HEK293 (cell line): Measurements from ENCODE around the gene SLC34A3.

Experiments
- BCL11B ChIP-seq: fragments of 450-650 bp; formaldehyde crosslinking; IDR thresholded peaks from 2 replicates; pipeline ENCODE4 v1.5.1; 2016; ENCODE audit warnings: low read depth, missing biosample characterization, missing genetic modification characterization
- FEZF1 ChIP-seq: fragments of 450-650 bp; formaldehyde crosslinking; IDR thresholded peaks from 2 replicates; pipeline ENCODE4 v1.5.1; 2016; ENCODE audit warnings: missing biosample characterization, missing genetic modification characterization
- GFI1B ChIP-seq: fragments of 450-650 bp; formaldehyde crosslinking; IDR thresholded peaks from 2 replicates; pipeline ENCODE4 v1.5.1; 2016; ENCODE audit warnings: missing biosample characterization, missing genetic modification characterization
- GLIS2 ChIP-seq: fragments of 450-650 bp; formaldehyde crosslinking; IDR thresholded peaks from 2 replicates; pipeline ENCODE4 v1.5.1; 2016; ENCODE audit warnings: missing biosample characterization, missing genetic modification characterization
- KLF1 ChIP-seq: fragments of 450-650 bp; formaldehyde crosslinking; IDR thresholded peaks from 2 replicates; pipeline ENCODE4 v1.5.1; 2016; ENCODE audit warnings: missing biosample characterization, missing genetic modification characterization
- KLF17 ChIP-seq: fragments of 450-650 bp; formaldehyde crosslinking; IDR thresholded peaks from 2 replicates; pipeline ENCODE4 v1.5.1; 2016; ENCODE audit warnings: missing biosample characterization, missing genetic modification characterization
- KLF9 ChIP-seq: fragments of 450-650 bp; formaldehyde crosslinking; IDR thresholded peaks from 2 replicates; pipeline ENCODE4 v1.5.1; 2016; ENCODE audit warnings: missing biosample characterization, missing genetic modification characterization, low read depth
- MEIS1 ChIP-seq: sonication (generic); formaldehyde crosslinking; IDR thresholded peaks from 2 replicates; pipeline ENCODE4 v1.8.1; 2022; ENCODE audit warnings: missing genetic modification reagents, mild to moderate bottlenecking, borderline replicate concordance
- OVOL3 ChIP-seq: fragments of 450-650 bp; formaldehyde crosslinking; IDR thresholded peaks from 2 replicates; pipeline ENCODE4 v1.5.1; 2016; ENCODE audit warnings: missing biosample characterization, missing genetic modification characterization
- PATZ1 ChIP-seq: fragments of 450-650 bp; formaldehyde crosslinking; IDR thresholded peaks from 2 replicates; pipeline ENCODE4 v1.5.1; 2016; ENCODE audit warnings: missing biosample characterization, missing genetic modification characterization
- ZBTB1 ChIP-seq: fragments of 450-650 bp; formaldehyde crosslinking; IDR thresholded peaks from 2 replicates; pipeline ENCODE4 v1.5.1; 2016; ENCODE audit warnings: missing biosample characterization, missing genetic modification characterization
- ZBTB20 ChIP-seq: fragments of 450-650 bp; formaldehyde crosslinking; IDR thresholded peaks from 2 replicates; pipeline ENCODE4 v1.5.1; 2016; ENCODE audit warnings: missing biosample characterization, missing genetic modification characterization
- ZFP3 ChIP-seq: fragments of 450-650 bp; formaldehyde crosslinking; IDR thresholded peaks from 2 replicates; pipeline ENCODE4 v1.5.1; 2016; ENCODE audit warnings: low read depth, missing biosample characterization, missing genetic modification characterization
- ZNF121 ChIP-seq: fragments of 450-650 bp; formaldehyde crosslinking; IDR thresholded peaks from 2 replicates; pipeline ENCODE4 v1.5.1; 2016; ENCODE audit warnings: missing biosample characterization, missing genetic modification characterization
- ZNF146 ChIP-seq: fragments of 450-650 bp; formaldehyde crosslinking; IDR thresholded peaks from 2 replicates; pipeline ENCODE4 v1.5.1; 2016; ENCODE audit warnings: missing biosample characterization, missing genetic modification characterization
- ZNF341 ChIP-seq: fragments of 450-650 bp; formaldehyde crosslinking; IDR thresholded peaks from 2 replicates; pipeline ENCODE4; 2016; ENCODE audit warnings: low read depth, missing biosample characterization, missing genetic modification characterization
- ZNF350 ChIP-seq: fragments of 450-650 bp; formaldehyde crosslinking; IDR thresholded peaks from 2 replicates; pipeline ENCODE4 v1.5.0; 2017; ENCODE audit warnings: missing biosample characterization, mild to moderate bottlenecking, missing genetic modification characterization
- ZNF48 ChIP-seq: fragments of 450-650 bp; formaldehyde crosslinking; IDR thresholded peaks from 2 replicates; pipeline ENCODE4 v1.5.1; 2016; ENCODE audit warnings: missing biosample characterization, missing genetic modification characterization
- ZNF501 ChIP-seq: fragments of 450-650 bp; formaldehyde crosslinking; IDR thresholded peaks from 2 replicates; pipeline ENCODE4 v1.5.1; 2016; ENCODE audit warnings: missing biosample characterization, missing genetic modification characterization
- ZNF544 ChIP-seq: fragments of 450-650 bp; formaldehyde crosslinking; IDR thresholded peaks from 2 replicates; pipeline ENCODE4 v1.5.0; 2017; ENCODE audit warnings: missing biosample characterization, missing genetic modification characterization
- ZNF610 ChIP-seq: fragments of 450-650 bp; formaldehyde crosslinking; IDR thresholded peaks from 2 replicates; pipeline ENCODE4 v1.5.1; 2016; ENCODE audit warnings: missing biosample characterization, missing genetic modification characterization, borderline replicate concordance
- ZNF654 ChIP-seq: fragments of 450-650 bp; formaldehyde crosslinking; IDR thresholded peaks from 2 replicates; pipeline ENCODE4 v1.5.1; 2016; ENCODE audit warnings: low read depth, missing biosample characterization, missing genetic modification characterization
- ZNF701 ChIP-seq: fragments of 450-650 bp; formaldehyde crosslinking; IDR thresholded peaks from 2 replicates; pipeline ENCODE4 v1.5.1; 2016; ENCODE audit warnings: missing biosample characterization, missing genetic modification characterization
- ZNF747 ChIP-seq: fragments of 450-650 bp; formaldehyde crosslinking; IDR thresholded peaks from 2 replicates; pipeline ENCODE4 v1.5.1; 2016; ENCODE audit warnings: missing biosample characterization, missing genetic modification characterization
- ZXDB ChIP-seq: fragments of 450-650 bp; formaldehyde crosslinking; IDR thresholded peaks from 2 replicates; pipeline ENCODE4 v1.5.1; 2016; ENCODE audit warnings: missing biosample characterization, missing genetic modification characterization
- TF ChIP-seq, protein P1 (sequence below): fragments of 450-650 bp; formaldehyde crosslinking; IDR thresholded peaks from 2 replicates; pipeline ENCODE4 v1.5.1; 2016; ENCODE audit warnings: missing biosample characterization, missing genetic modification characterization, borderline replicate concordance
- TF ChIP-seq, protein P2 (sequence below): fragments of 450-650 bp; formaldehyde crosslinking; IDR thresholded peaks from 2 replicates; pipeline ENCODE4 v1.5.1; 2016; ENCODE audit warnings: missing biosample characterization, missing genetic modification characterization, borderline replicate concordance

Gene SLC34A3

GRCh38 chr9:137240318-137240840 is 9.7 kb downstream of the SLC34A3 start (continued):
- peak; percentile 97 for TF ChIP-seq PATZ1 (tag by site-specific recombination)
- TF ChIP-seq ZNF48 (tag by site-specific recombination): no peak
- TF ChIP-seq ZFP3 (tag by site-specific recombination): no peak
- no peak for TF ChIP-seq GFI1B (tag by site-specific recombination)
- no peak for TF ChIP-seq ZNF747
- peak; percentile 97 for TF ChIP-seq GLIS2 (tag by site-specific recombination)
- peak; percentile 96 for TF ChIP-seq KLF17 (tag by site-specific recombination)
- TF ChIP-seq, protein P1, sequence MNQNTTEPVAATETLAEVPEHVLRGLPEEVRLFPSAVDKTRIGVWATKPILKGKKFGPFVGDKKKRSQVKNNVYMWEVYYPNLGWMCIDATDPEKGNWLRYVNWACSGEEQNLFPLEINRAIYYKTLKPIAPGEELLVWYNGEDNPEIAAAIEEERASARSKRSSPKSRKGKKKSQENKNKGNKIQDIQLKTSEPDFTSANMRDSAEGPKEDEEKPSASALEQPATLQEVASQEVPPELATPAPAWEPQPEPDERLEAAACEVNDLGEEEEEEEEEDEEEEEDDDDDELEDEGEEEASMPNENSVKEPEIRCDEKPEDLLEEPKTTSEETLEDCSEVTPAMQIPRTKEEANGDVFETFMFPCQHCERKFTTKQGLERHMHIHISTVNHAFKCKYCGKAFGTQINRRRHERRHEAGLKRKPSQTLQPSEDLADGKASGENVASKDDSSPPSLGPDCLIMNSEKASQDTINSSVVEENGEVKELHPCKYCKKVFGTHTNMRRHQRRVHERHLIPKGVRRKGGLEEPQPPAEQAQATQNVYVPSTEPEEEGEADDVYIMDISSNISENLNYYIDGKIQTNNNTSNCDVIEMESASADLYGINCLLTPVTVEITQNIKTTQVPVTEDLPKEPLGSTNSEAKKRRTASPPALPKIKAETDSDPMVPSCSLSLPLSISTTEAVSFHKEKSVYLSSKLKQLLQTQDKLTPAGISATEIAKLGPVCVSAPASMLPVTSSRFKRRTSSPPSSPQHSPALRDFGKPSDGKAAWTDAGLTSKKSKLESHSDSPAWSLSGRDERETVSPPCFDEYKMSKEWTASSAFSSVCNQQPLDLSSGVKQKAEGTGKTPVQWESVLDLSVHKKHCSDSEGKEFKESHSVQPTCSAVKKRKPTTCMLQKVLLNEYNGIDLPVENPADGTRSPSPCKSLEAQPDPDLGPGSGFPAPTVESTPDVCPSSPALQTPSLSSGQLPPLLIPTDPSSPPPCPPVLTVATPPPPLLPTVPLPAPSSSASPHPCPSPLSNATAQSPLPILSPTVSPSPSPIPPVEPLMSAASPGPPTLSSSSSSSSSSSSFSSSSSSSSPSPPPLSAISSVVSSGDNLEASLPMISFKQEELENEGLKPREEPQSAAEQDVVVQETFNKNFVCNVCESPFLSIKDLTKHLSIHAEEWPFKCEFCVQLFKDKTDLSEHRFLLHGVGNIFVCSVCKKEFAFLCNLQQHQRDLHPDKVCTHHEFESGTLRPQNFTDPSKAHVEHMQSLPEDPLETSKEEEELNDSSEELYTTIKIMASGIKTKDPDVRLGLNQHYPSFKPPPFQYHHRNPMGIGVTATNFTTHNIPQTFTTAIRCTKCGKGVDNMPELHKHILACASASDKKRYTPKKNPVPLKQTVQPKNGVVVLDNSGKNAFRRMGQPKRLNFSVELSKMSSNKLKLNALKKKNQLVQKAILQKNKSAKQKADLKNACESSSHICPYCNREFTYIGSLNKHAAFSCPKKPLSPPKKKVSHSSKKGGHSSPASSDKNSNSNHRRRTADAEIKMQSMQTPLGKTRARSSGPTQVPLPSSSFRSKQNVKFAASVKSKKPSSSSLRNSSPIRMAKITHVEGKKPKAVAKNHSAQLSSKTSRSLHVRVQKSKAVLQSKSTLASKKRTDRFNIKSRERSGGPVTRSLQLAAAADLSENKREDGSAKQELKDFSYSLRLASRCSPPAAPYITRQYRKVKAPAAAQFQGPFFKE (tag by site-specific recombination): no peak
- peak; percentile 84 for TF ChIP-seq ZNF610 (tag by site-specific recombination)
- TF ChIP-seq ZNF350 (tag by site-specific recombination): no peak
- peak; percentile 22; the same call in 1 of the 2 replicates for TF ChIP-seq ZNF146 (tag by site-specific recombination)
- no peak; the same call in 1 of the 2 replicates for TF ChIP-seq ZNF501 (tag by site-specific recombination)
- peak; percentile 30 for TF ChIP-seq ZNF341 (tag by site-specific recombination)
- peak; percentile 97 for TF ChIP-seq ZBTB20 (tag by site-specific recombination)
- TF ChIP-seq ZNF654 (tag by site-specific recombination): no peak
- TF ChIP-seq KLF9 (tag by site-specific recombination): peak; percentile 83
- peak; percentile 92 for TF ChIP-seq ZXDB
- TF ChIP-seq BCL11B: peak; percentile 70; the same call in 1 of the 2 replicates
- peak; percentile 46; the same call in 1 of the 2 replicates for TF ChIP-seq MEIS1
- peak; percentile 29; the same call in 1 of the 2 replicates for TF ChIP-seq ZBTB1 (tag by site-specific recombination)
- TF ChIP-seq KLF1 (tag by site-specific recombination): peak; percentile 98
- TF ChIP-seq, protein P2, sequence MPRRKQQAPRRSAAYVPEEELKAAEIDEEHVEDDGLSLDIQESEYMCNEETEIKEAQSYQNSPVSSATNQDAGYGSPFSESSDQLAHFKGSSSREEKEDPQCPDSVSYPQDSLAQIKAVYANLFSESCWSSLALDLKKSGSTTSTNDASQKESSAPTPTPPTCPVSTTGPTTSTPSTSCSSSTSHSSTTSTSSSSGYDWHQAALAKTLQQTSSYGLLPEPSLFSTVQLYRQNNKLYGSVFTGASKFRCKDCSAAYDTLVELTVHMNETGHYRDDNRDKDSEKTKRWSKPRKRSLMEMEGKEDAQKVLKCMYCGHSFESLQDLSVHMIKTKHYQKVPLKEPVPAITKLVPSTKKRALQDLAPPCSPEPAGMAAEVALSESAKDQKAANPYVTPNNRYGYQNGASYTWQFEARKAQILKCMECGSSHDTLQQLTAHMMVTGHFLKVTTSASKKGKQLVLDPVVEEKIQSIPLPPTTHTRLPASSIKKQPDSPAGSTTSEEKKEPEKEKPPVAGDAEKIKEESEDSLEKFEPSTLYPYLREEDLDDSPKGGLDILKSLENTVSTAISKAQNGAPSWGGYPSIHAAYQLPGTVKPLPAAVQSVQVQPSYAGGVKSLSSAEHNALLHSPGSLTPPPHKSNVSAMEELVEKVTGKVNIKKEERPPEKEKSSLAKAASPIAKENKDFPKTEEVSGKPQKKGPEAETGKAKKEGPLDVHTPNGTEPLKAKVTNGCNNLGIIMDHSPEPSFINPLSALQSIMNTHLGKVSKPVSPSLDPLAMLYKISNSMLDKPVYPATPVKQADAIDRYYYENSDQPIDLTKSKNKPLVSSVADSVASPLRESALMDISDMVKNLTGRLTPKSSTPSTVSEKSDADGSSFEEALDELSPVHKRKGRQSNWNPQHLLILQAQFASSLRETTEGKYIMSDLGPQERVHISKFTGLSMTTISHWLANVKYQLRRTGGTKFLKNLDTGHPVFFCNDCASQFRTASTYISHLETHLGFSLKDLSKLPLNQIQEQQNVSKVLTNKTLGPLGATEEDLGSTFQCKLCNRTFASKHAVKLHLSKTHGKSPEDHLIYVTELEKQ (tag by site-specific recombination): peak; percentile 63; the same call in 1 of the 2 replicates
- 0 out of 2 replicates have a peak, but pooled peaks have one; percentile 44 for TF ChIP-seq OVOL3 (tag by site-specific recombination)
- TF ChIP-seq ZNF701 (tag by site-specific recombination): no peak
- TF ChIP-seq ZNF121 (tag by site-specific recombination): peak; percentile 74; the same call in 1 of the 2 replicates
- peak; percentile 12; the same call in 1 of the 2 replicates for TF ChIP-seq FEZF1 (tag by site-specific recombination)
- TF ChIP-seq ZNF544 (tag by site-specific recombination): no peak
